NCI-H526 (cell line): ENCODE measurements around the gene ISM1.
"Not testable (repeated sequence)": the region's sequence is repeated elsewhere in the genome, so short reads cannot be mapped to it uniquely, and the experiment has no call there.

Source experiments
- DNase-seq, 2 experiments: peaks; one replicate each; lab custom pipeline; 2025; lab: John Stamatoyannopoulos, UW

ISM1 gene

DNA sequence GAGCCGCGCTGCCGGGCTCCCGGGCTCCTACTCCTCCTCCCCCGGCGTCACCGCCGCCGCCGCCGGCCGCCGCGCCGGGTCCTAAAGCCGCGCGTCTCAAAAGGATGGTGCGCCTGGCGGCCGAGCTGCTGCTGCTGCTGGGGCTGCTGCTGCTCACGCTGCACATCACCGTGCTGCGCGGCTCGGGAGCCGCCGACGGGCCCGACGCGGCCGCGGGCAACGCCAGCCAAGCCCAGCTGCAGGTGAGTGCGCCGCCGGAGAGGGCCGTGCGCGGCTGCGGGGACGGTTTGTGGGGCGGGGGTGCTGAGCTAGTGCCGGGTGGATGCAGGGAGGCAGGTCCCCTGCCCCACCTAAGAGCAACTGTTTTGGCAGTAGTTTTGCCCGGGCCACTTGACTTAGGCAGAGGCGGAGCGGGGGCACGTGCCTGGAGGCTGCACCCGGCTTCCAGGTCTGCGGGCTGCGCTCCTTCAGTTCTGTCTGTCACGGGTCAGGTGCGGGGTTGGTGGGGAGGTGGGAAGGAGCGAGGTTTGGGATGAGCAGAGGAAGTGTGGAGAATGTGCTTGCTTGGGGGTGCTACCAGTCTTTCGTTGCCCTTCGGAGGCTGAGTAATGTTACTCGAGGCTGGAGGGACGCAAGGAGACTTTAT lies 722 bp downstream of the ISM1 start:
- peak; percentile 54 to 92 for DNase-seq

DNA sequence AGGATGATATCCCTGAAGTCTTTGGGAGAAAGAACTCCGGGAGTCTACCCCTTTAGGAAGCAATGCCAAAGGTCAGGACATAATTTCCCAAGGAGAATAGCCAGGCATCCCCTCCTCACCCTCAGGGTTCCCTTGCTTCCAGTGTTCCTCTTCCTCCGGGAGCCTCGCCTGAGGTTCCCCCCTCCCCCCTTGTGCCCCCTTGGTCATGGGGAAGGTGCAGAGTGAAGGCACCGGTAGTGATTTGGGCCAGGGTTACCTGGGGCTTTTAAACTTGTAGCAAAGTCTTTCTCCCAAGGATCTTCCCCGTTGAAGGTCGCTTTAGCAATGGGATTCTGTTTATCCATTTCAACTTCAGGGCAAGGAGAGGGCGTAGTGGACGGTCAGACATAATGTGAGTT lies 1.2 kb downstream of the ISM1 start:
- DNase-seq, result no peak

DNA sequence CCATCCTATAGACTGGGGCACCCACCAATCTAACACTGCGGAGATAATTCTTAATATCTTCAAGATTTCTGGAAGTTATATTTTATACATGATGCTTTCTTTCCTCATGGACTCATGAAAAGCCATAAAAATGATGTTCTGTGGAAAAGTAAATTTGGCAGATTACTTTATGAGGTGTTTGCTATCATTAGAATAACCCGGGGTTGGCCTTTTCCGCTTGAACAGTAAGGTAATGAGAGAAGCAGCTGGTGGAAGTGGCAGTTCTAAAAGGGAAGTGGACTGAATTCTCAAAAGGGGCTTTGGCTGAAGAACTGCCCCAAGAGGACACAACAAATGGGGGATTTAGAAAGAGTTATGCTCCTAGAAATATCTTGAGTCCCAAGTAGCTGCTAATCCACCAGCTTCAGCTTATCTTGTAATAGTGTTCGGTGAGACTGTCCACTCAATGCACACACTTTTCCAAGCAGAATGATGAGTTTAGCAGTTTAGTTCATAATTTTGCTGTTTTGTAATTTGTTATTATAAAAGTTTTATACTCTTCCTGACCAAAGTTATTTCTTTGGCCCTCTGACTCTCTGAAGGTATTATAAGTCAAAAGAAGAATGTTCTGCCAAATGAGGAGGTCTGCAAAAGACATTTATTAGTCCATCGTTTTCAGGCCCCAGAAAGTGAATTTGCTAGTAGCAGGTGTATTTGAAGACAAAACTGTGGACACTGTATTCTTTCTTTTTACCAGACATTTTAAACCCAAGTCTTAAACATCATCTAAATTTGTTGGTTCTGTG lies 2.9 kb downstream of the ISM1 start:
- DNase-seq, result no peak

DNA sequence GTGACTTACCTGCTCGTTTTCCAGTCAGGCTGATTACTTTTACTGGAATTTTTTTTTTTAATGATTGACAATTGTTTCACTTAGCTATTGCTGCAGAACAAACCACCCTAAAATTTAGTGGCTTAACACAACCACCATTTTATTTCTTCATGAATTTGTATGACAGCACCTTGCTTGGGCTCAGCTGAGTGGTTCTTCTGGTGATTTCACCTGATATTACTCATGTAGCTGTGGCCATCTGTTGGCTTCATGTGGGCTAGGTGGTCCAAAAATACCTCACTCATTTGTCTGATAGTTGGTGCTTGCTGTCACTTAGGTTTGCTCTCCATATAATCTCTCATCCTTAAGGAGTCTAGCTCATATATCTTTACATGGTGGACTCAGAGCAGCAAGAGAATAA lies 5.3 kb downstream of the ISM1 start:
- no peak for DNase-seq

DNA sequence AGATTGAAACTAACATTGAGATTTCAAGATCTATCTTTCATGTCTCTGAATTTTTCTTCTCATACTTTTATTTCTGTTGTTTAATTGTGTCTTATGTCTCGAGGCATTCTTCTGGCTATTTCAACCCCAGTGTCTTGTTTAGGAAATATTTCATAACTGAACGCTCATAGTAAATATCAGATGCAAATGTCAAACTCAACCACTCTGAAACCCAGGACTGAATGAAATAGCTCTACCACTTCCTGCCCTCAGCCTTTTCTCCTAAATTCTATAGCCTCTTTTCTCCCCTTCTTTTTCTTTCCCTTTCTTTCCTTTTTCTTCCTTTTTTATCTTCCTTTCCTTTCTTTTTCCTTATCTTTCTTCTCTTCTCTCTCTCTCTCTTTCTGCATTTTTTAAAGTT lies 7.7 kb downstream of the ISM1 start:
- DNase-seq, result no peak

DNA sequence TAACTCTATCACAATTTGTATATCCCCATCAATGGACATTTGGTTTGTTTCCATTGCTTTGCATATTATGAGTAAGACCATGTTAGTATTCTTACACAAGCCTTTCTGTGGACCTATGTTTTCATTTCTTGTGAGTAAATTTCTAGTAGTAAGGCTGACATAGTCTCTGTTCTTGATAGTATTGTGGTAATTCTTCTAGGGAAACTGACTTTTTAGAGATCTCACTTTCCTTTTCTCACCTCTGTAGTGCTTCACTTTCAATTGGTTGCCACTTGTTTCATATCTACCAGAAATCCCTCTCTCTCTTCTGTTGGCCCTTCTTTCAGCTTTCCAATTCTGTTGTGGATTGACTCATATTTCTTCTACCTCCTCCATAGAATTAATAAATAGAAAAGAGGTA lies 8.5 kb downstream of the ISM1 start:
- DNase-seq, result no peak

DNA sequence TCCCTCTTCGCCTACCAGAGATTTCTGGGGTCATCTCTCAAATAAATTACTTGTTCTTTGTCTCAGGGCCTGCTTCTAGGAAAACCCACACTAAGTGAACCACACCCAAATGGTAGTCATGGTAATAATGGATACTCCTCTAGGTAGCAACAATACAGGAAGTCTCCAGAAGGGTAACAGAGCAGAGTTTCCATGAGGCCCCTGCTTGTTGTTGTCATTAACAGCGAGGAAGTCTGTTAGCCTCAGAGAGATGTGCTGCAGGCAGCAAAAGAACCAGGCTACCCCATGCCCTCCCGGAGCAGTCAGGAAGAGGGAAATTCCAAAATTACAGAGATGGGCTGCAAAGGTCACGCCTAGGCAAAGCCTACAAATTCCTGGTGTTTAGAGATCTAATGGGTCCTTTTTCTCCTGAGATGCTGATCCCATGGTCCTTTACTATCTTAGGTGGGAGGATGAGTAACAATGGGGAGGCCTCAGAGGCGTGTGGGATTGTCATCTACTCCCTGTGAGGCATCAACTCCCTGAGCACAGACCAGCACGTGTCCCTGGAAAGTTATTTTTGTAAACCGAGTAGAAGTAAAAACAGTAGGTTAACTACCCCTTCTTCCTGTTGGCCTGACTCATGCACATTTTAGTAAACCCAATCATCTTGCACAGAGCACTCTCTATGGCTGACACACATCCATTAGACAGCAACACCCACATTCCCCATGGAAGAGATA lies 10.1 kb downstream of the ISM1 start:
- peak; percentile 13 to 18 for DNase-seq

DNA sequence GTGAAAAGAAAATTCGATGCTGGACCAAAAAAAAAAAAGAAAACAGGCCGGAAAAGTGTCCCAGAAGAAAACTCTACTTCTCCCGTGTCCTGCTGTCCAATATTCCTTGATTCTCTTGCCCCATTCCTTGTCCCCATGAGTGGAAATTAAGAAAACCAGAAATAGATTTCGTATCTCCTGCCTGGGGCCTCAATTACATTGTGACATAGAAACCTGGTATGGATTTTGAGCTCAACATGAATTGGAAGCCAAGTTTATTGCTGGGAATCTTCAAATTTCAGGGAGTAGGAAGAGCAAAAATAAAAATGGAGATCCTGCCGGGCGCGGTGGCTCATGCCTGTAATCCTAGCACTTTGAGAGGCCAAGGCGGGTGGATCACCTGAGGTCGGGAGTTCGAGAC lies 11.9 kb downstream of the ISM1 start:
- no peak for DNase-seq

DNA sequence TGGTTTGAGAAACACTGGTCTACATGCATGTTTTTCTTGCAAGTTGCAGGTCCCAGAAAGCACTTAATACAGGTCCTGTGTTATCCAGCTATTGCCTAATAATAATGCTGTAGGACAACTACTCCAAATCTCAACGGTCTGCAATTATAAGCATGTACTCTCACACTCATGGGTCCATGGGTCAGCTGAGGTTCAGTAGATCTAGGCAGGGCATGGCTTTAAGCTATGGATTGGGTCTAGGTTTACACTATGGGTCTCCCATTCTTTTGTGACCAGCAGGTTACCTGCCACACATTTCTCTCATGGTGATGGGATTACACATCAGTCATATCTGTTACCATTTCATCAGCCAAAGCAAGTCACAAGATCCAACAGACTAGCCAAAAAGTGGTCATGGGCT lies 13.9 kb downstream of the ISM1 start:
- no peak for DNase-seq

DNA sequence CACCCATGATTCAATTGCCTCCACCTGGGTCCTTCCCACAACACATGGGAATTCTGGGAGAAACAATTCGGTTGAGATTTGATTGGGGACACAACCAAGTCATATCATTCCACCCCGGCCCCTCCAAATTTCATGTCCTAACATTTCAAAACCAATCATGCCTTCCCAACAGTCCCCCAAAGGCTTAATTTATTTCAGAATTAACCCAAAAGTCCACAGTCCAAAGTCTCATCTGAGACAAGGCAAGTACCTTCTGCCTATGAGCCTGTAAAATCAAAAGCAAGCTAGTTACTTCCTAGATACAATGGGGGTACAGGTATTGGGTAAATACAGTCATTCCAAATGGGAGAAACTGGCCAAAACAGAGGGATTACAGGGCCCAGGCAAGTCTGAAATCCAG lies 15.3 kb downstream of the ISM1 start:
- not testable (repeated sequence) for DNase-seq

DNA sequence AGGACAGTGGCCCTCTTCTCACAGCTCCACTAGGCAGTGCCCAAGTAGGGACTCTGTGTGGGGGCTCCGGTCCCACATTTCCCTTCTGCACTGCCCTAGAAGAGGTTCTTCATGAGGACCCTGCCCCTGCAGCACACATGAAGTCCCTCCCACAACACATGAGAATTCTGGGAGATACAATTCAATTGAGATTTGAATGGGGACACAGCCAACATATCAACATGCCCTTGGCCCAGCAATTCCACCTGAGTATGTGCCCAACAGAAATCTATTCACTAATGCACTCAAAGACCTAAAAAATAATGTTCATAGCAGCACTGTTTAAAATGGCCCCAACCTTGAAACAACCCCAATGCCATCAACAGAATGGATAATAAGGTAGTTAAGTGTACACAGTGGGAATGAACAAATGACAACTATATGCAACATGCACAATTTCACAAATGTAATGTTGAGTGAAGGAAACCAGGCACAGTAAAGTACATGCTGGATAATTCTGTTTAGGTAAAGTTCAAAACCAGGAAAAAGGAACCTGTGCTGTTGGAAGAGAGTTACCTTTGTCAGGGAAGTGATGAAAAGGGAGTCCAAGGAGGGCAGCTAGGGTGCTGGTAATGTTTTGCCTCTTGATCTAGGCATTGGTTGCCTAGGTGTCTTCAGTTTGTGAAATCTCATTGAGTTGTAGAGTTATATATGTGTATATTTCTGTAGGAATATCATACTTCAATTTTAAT lies 16.1 kb downstream of the ISM1 start:
- DNase-seq, result no peak

DNA sequence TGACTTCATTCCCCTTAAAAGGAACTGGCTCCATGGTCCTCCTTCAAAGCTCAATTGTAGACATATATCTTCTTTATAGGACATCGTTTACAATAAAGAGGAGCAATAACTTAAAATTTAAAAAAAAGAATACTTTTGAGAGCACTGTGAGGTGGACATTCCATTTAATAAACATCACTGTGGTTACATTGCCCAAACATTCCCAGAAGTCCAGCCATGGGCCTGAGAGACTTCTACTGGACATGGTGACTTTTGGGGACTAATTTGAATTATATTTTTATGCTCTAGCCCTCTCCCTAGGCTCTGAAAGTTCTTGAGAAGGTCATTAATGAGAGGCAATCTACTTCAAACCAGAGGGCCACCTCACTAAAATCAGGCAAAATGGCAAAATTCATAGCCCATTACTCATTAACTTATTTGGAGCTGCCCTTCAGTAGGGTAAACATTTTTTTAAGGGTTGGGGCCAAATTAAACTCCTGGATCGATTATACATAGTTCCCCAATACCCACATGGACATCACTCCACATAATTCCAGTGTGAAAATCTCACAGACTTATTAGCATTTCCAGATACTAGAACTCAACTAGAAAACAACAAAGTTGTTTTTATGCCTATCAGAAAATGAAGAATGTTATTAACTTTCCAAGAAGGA lies 17.1 kb downstream of the ISM1 start:
- DNase-seq, result no peak

DNA sequence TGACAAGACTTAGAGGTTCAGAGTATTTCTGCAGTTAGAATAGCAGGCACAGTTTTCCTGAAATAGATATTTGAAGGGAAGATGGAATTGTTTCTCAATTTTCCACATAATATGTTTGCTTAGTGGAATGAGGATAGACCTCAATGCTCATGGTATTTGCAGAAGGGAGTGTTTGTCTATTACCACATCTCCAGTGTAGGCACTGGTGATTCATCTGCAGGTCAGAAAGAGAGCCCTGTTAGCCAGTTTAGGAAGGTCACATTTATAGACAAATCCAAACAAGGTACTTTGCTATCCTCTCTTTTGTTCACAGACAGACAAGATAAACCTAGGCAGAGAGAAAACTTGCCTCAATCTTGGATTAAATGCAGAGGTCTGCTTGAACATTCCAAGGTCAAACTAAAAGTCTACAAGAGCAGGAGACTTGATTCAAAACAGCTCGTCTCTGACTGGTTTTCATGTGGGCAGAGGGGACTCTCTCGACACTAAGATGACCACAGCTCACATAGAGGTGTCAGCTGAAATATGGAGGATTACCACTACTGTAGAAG lies 22.8 kb downstream of the ISM1 start:
- DNase-seq, result no peak

DNA sequence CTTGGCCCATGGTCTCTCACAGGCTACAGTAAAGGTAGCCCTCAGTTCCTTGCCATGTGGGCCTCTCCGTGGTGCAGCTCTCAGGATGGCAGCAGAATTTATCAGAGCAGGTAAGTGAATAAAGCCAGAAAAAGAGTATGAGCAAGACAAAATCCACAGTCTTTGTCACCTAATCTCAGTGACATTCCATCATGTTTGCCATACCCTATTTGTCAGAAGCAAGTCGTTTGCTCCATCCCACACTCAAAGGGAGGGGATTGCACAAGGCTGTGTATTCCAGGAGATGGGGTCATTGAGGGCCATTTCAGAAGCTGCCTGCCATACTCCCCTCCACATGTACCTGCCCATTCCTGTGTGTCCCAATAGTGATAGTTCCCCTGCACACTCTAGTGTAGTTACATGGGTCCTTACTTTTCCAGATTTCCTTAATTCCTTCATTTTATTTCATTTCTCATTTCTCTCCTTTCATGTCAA lies 24.2 kb downstream of the ISM1 start:
- DNase-seq, result no peak

DNA sequence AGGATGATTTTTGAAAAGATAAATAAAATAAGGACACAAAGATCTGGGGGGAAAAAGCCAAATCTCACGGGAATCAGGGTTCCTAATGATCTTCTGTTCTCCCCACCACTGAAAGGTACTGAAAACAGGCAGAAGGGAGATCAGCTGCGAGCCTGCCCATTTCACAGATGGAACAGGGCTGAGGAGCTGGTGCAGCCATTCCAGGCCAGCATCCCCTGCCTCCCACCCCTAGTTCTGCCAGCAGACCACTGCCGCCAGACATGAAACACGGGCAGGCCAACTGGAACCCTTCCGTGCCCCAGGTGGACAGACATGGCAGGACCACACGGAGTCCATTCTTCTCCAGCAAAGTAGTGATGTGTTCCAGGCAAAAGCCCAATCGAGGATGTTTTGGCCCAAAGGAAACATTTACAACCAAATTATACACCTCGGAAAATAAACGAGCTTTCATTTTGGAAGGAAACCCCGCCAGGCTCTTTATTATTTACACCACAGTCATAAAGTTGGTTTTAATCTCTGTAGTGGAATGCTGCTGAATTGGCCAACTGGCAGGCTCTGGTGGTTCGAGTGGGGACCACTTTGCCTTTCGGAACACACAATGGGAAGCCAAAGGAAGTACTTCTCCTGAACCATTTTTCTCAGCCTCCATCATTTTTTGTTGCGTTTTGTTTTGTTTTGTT lies 28.2 kb downstream of the ISM1 start:
- DNase-seq, result no peak

DNA sequence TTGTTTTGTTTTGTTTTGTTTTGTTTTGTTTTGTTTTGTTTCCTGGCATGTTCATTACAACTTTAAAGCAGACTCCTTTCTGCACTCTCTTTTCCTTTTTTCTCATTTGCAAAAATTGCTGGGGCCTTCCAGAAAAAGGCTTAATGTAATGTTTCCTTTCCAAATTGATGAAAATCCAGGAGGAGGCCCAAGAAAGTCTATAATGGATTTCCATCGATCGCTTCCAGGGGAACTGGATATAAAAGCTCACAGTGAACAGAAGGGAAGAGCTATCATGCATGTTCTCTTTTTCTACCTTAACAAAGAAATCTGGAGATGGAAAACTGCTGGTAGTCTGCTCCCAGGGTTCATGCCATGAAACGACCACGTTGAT lies 28.7 kb downstream of the ISM1 start:
- DNase-seq, result no peak

DNA sequence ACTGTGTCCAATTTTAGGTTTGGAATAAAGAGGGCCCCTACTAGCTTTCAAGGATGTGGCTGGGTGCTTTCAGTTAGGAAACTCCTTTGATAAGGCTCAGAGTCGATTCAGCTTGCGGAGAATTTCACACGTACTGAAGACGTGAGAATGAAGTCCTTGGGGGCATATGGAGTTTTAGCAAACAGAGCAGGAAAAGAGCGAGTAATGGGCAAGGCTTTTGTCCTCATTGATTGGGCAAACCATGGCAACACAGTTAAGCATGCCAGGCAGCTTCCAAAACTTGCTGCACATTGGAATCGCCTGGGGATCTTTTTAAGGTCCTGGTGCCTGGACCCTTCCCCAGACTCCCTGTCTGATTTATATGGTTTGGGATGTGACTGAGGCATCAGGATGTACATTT lies 29.2 kb downstream of the ISM1 start:
- no peak for DNase-seq

DNA sequence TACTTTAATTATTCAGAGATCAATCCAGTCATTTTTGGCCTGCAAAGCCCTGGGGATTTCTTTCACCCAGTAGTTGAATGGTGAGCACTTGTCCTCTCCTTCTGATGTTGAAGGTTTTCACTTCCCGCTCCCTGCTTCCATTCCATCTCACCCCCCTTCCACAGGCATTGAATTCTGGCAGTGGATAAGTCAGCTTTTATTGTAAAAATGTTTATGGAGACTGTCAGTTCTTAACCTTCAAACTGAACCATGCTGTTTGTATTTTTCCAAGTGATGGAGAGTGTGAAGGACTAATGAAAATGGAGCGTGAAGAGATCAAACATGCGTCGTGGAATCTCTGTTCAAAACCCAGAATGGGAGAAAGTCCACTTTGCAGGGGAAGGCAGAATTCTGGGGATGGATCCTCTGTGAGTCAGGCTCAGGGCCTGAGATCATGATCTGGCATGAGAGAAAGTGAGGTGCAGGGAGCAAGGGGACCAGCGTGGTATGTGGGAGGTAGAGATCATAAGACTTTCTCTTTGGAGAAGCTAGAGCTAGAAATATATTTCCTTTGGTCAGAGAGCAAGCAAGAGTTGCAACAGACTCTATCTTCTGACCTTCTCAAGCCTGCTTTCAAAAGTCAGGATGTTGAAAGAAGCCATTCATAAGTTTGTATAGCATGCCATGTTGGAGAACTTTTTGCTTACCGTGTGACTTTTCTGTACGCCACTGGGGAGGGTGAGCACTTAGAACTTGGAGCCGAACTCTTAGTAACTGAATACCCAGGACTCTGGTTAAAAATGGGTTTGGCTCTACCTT lies 30.2 kb downstream of the ISM1 start:
- DNase-seq, result no peak

DNA sequence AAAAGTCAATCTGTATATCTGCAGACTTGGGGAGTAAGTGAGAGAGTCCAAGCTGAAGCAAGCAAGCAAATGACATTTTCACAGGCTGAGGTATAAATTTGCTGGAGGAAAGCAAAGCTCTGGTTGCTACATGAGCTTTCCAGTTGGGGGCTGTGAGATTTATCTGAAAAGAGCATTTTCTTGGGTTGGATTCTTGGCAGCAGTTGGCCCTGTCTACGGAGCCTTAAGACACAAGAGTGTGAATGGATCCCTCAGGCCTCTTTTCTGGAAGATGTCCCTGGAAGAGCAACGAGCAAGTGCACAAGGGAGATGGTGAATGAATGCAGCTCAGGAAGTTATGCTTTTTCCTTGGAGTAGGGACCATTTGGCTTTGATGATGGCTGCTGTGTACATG lies 30.8 kb downstream of the ISM1 start:
- no peak for DNase-seq

DNA sequence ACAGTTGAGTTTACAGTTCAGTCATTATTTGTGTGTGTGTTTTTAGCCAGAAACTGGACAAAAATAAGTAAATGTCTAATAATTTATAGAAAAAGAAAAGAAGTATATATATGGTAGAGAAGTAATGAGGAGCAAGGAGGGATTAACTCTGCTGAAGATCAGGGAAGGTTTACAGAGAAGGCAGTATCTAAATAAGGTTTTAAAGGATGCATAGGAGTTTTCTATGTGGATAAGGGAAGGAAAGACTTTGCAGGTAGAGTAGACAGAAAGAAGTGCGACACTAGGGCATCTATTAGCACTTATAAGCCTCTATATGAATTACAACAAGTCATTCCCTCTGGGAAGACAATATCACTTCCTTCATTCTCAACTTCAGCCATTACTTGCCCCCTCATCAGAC lies 34.3 kb downstream of the ISM1 start:
- no peak for DNase-seq
